OCI-LY1 (cell line): ENCODE measurements around the gene HECW1.

Source experiments
- H2AFZ ChIP-seq: fragments of 200-600 bp; sonication (generic), shearing (Covaris generic); 2 replicates; pipeline ENCODE4 v1.6.0; 2014; ENCODE audit warnings: antibody characterized with exemption, mild to moderate bottlenecking, low read length
- H3F3A ChIP-seq: fragments of 200-600 bp; sonication (generic), shearing (Covaris generic); 2 replicates; pipeline ENCODE4 v1.6.0; 2014; ENCODE audit warnings: mild to moderate bottlenecking, antibody characterized with exemption, low read length, moderate library complexity; ENCODE audit not compliant: insufficient read depth
- H3K27ac ChIP-seq: fragments of 200-600 bp; sonication (generic); 2 replicates; pipeline ENCODE4 v1.5.1; 2014; ENCODE audit warnings: low read length, mixed run types, mild to moderate bottlenecking, low read depth; ENCODE audit not compliant: poor library complexity, severe bottlenecking
- H3K27me3 ChIP-seq: fragments of 200-600 bp; sonication (generic); 2 replicates; pipeline ENCODE4 v1.6.0; 2014; ENCODE audit warnings: antibody characterized with exemption, mild to moderate bottlenecking, low read length, moderate library complexity; ENCODE audit not compliant: insufficient read depth
- H3K36me3 ChIP-seq: fragments of 200-600 bp; sonication (generic); 2 replicates; pipeline ENCODE4 v1.6.1; 2014; ENCODE audit warnings: mild to moderate bottlenecking, antibody characterized with exemption, low read length, moderate library complexity, mixed read lengths; ENCODE audit not compliant: insufficient read depth
- H3K4me1 ChIP-seq: fragments of 200-600 bp; sonication (generic); 2 replicates; pipeline ENCODE4 v1.5.1; 2014; ENCODE audit warnings: mild to moderate bottlenecking, low read length, moderate library complexity; ENCODE audit not compliant: insufficient read depth, severe bottlenecking
- H3K4me2 ChIP-seq: fragments of 200-600 bp; sonication (generic), shearing (Covaris generic); 2 replicates; pipeline ENCODE4 v1.6.1; 2014; ENCODE audit warnings: low read length
- H3K4me3 ChIP-seq: fragments of 200-600 bp; sonication (generic); 2 replicates; pipeline ENCODE4 v1.5.1; 2014; ENCODE audit warnings: low read length, low read depth, mild to moderate bottlenecking, mixed read lengths; ENCODE audit not compliant: poor library complexity, severe bottlenecking
- H3K79me2 ChIP-seq: fragments of 200-600 bp; shearing (Covaris generic); 2 replicates; pipeline ENCODE4 v1.6.1; 2016; ENCODE audit warnings: mixed run types, low read length, mixed read lengths; ENCODE audit not compliant: insufficient read depth
- H3K9ac ChIP-seq: fragments of 200-600 bp; sonication (generic), shearing (Covaris generic); 2 replicates; pipeline ENCODE4 v1.6.1; 2014; ENCODE audit warnings: mild to moderate bottlenecking, low read length, mixed read lengths
- H3K9me2 ChIP-seq: fragments of 200-600 bp; sonication (generic), shearing (Covaris generic); 2 replicates; pipeline ENCODE4 v1.6.1; 2014; ENCODE audit warnings: low read depth, mild to moderate bottlenecking, low read length, mixed read lengths
- H3K9me3 ChIP-seq: fragments of 200-600 bp; shearing (Covaris generic); 2 replicates; pipeline ENCODE4 v1.6.1; 2014; ENCODE audit warnings: low read length, mixed read lengths
- H4K20me1 ChIP-seq: fragments of 200-600 bp; sonication (generic), shearing (Covaris generic); 2 replicates; pipeline ENCODE4 v1.6.0; 2016; ENCODE audit warnings: mild to moderate bottlenecking, low read length; ENCODE audit not compliant: insufficient read depth
- EZH2 ChIP-seq: fragments of 200-600 bp; sonication (generic), shearing (Covaris generic); IDR thresholded peaks from 2 replicates; pipeline ENCODE4 v1.8.0; 2017; ENCODE audit warnings: borderline replicate concordance, mixed run types, mild to moderate bottlenecking, antibody characterized with exemption, low read length, moderate library complexity, mixed read lengths
- TF ChIP-seq, protein P1 (sequence below): fragments of 200-600 bp; sonication (generic), shearing (Covaris generic); IDR thresholded peaks from 2 replicates; pipeline ENCODE4 v1.5.1; 2017; ENCODE audit warnings: mild to moderate bottlenecking, antibody characterized with exemption, low read length, moderate library complexity, mixed read lengths

The HECW1 gene

DNA sequence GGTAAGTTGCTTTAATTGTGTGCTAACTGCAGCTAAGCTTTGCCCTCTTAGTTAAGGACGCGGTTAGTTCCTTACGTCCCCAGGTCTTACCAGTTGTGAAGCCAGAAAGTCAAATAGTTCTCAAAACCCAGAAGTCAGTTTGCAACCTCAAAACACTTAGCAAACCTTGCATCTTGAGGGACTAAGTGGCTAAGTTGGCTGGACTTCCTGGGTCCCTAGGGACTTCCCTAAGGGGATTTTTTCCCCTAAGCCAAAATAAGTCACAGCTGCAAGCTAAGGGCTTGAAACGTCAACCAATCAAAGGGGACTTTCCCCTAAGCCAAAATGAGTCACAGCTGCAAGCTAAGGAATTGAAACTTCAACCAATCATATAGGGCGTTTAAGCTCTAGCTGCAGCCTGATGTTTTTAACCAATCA, 36.2 kb upstream of the HECW1 start:
- Histone ChIP-seq H3K9me3 (no peaks in the 10 kb centered on the region; the same call in 1 of the 2 replicates), H3K9me2 (no peaks in the 10 kb centered on the region), H2AFZ (no peak overlapping the region), H3K27me3 (no peaks in the 10 kb centered on the region), H3K4me3 (no peak overlapping the region), H3K36me3 (no peaks in the 10 kb centered on the region), H3K4me2 (no peak overlapping the region), H3K4me1 (no peaks in the 10 kb centered on the region), H3K27ac (no peak overlapping the region), H3K79me2 (no peaks in the 10 kb centered on the region), H3F3A (no peaks in the 10 kb centered on the region), H4K20me1 (no peaks in the 10 kb centered on the region), H3K9ac (no peak overlapping the region)
- TF ChIP-seq, protein P1, sequence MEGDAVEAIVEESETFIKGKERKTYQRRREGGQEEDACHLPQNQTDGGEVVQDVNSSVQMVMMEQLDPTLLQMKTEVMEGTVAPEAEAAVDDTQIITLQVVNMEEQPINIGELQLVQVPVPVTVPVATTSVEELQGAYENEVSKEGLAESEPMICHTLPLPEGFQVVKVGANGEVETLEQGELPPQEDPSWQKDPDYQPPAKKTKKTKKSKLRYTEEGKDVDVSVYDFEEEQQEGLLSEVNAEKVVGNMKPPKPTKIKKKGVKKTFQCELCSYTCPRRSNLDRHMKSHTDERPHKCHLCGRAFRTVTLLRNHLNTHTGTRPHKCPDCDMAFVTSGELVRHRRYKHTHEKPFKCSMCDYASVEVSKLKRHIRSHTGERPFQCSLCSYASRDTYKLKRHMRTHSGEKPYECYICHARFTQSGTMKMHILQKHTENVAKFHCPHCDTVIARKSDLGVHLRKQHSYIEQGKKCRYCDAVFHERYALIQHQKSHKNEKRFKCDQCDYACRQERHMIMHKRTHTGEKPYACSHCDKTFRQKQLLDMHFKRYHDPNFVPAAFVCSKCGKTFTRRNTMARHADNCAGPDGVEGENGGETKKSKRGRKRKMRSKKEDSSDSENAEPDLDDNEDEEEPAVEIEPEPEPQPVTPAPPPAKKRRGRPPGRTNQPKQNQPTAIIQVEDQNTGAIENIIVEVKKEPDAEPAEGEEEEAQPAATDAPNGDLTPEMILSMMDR, result no peak
- no peak for TF ChIP-seq EZH2

DNA sequence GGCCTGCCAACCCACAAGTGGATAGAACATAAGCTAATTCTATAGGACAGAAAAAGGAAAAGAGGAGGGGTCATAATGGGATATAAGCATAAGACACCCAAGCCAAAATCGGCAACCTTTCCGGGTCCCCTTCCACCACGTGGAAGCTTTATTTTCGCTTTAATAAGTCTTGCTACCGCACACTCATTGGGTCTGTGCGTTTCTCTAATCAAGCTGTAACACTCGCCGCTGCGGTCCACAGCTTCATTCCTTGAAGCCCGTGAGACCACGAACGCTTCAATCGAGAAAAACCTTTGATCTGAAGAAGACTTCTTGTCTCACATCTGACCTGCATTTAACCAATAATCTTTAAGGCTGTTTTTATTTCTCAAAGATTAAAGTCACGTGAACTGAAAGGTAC, 35.8 kb upstream of the HECW1 start:
- TF ChIP-seq EZH2, result no peak
- TF ChIP-seq, protein P1, result no peak
- no peak overlapping the region for H3K27ac ChIP-seq
- H2AFZ ChIP-seq, result no peak overlapping the region
- no peaks in the 10 kb centered on the region for H3K27me3 ChIP-seq
- H3F3A ChIP-seq, result no peaks in the 10 kb centered on the region
- no peaks in the 10 kb centered on the region; the same call in 1 of the 2 replicates for H3K9me3 ChIP-seq
- H3K4me3 ChIP-seq, result no peak overlapping the region
- no peaks in the 10 kb centered on the region for H4K20me1 ChIP-seq
- H3K79me2 ChIP-seq, result no peaks in the 10 kb centered on the region
- H3K9ac ChIP-seq, result no peak overlapping the region
- H3K36me3 ChIP-seq, result no peaks in the 10 kb centered on the region
- no peaks in the 10 kb centered on the region for H3K9me2 ChIP-seq
- no peaks in the 10 kb centered on the region for H3K4me1 ChIP-seq
- H3K4me2 ChIP-seq, result no peak overlapping the region

DNA sequence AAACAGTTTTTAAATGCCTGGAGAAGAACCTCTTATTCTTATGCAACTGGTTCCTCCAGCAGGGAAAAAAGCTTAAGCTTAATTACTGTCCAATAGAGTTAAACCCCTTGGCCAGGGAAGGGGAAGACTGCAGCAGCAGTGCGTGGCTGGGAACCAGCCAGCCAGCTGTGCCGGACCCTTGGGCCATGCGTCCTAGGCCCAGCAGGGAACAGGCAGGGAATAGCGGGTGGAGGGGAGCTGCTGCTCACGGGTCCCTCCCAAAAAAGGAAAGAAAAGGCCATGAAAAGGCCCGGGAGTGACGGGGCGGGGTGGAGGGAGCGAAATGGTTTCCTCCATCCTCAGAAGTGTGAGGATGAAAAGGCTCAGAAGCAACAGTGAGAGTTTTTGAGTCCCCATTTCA, 35.2 kb upstream of the HECW1 start:
- H3K4me1 ChIP-seq, result no peaks in the 10 kb centered on the region
- no peaks in the 10 kb centered on the region for H3K27me3 ChIP-seq
- no peaks in the 10 kb centered on the region for H3K36me3 ChIP-seq
- H3F3A ChIP-seq, result no peaks in the 10 kb centered on the region
- H3K9ac ChIP-seq, result no peak overlapping the region
- no peaks in the 10 kb centered on the region; the same call in 1 of the 2 replicates for H3K9me3 ChIP-seq
- no peak overlapping the region; the same call in 1 of the 2 replicates for H3K4me2 ChIP-seq
- no peaks in the 10 kb centered on the region for H4K20me1 ChIP-seq
- no peak overlapping the region for H3K27ac ChIP-seq
- TF ChIP-seq, protein P1, result no peak
- no peak for TF ChIP-seq EZH2
- no peak overlapping the region for H3K4me3 ChIP-seq
- H3K79me2 ChIP-seq, result no peaks in the 10 kb centered on the region
- no peaks in the 10 kb centered on the region for H3K9me2 ChIP-seq
- 0 out of 2 replicates have a peak overlapping the region, but pooled peaks have one; percentile 54 for H2AFZ ChIP-seq
